Small intestine (tissue), 7 donors: Measurements from ENCODE around the gene RPS27A. TPM values are rescaled to one million over a fixed set of nuclear protein-coding genes. Genes with fewer than 3 reads are reported as not detected.
"Not testable (repeated sequence)": the region's sequence is repeated elsewhere in the genome, so short reads cannot be mapped to it uniquely, and the experiment has no call there.

Source experiments
- DNase-seq, 2 donors: peaks; one replicate each; pipeline versions ENCODE4 v3.0.0 to v3.0.0-alpha.2; 2013
- FAIRE-seq: peaks from 2 replicates; lab custom pipeline; 2012; peaks lifted over from hg19 to GRCh38; lab: Jason Lieb, UNC
- H3K27ac ChIP-seq, 3 donors: one replicate each; pipeline ENCODE4 v1.5.1; 2013; ENCODE audit warnings: low read length in 2 of 3, mild to moderate bottlenecking in 2 of 3, control low read depth in 1 of 3, inconsistent platforms in 1 of 3, low read depth in 1 of 3, moderate library complexity in 1 of 3
- H3K27me3 ChIP-seq, 3 donors: one replicate each; pipeline ENCODE4 v1.6.1; 2013; ENCODE audit warnings: low read length in 3 of 3, inconsistent platforms in 1 of 3; ENCODE audit not compliant: control insufficient read depth in 3 of 3, insufficient read depth in 3 of 3
- H3K36me3 ChIP-seq, 3 donors: one replicate each; pipeline ENCODE4 v1.6.1; 2013; ENCODE audit warnings: low read length in 3 of 3, inconsistent platforms in 1 of 3, low read depth in 1 of 3, mild to moderate bottlenecking in 1 of 3, moderate library complexity in 1 of 3; ENCODE audit not compliant: control insufficient read depth in 3 of 3, insufficient read depth in 2 of 3
- H3K4me1 ChIP-seq, 3 donors: one replicate each; pipeline ENCODE4 v1.6.1; 2013; ENCODE audit warnings: low read length in 2 of 3, inconsistent platforms in 1 of 3, low read depth in 1 of 3, mild to moderate bottlenecking in 1 of 3, moderate library complexity in 1 of 3; ENCODE audit not compliant: control insufficient read depth in 3 of 3, insufficient read depth in 2 of 3
- H3K4me3 ChIP-seq, 3 donors: one replicate each; pipeline ENCODE4 v1.5.1; 2013; ENCODE audit warnings: low read length in 3 of 3, control low read depth in 1 of 3, inconsistent platforms in 1 of 3, low read depth in 1 of 3, mild to moderate bottlenecking in 1 of 3, moderate library complexity in 1 of 3
- H3K9me3 ChIP-seq, 2 donors: one replicate each; pipeline ENCODE4 v1.6.1; 2013; ENCODE audit warnings: low read depth in 1 of 2, low read length in 1 of 2; ENCODE audit not compliant: control insufficient read depth in 2 of 2, insufficient read depth in 1 of 2
- WGBS, 3 donors: extraction: QIAGEN DNeasy Blood & Tissue Kit; methylation state at CpG; one replicate each; pipeline ENCODE4 v1.1.7; 2013; 5-methylcytosine and 5-hydroxymethylcytosine counted together
- polyA plus RNA-seq, 4 donors: library from polyadenylated mRNA; stranded (reverse) in 3 of 4; unstranded in 1 of 4; fragments of 200-250 nt in 3 of 4; fragments of 120-200 nt in 1 of 4; gene quantifications; one replicate each; pipeline versions ENCODE4 v1.2.1 to v1.2.3, GENCODE V29; 2013
- donor health status: healthy with polysubstance abuse.
- donor health status: control.
- donor health status: control.
- donor health status: Bipolar disorder and iron deficiency.
- donor health status: healthy.

RPS27A gene
- polyA plus RNA-seq, 4 donors, result 1,274 to 3,019 (median 2,371) TPM

DNA sequence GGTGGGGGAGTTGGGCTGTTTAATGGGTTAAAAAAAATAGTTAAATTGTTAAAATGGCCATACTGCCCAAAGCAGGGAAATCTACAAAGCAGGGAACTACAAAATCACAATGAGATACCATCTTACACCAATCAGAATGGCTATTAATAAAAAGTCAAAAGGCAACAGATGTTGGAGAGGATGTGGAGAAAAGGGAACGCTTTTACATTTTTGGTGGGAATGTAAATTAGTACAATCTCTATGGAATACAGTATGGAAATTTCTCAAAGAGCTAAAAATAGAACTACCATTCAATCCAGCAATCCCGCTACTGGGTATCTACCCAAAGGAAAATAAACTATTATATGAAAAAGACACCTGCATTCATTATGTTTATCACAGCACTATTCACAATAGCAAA, 27.5 kb upstream of the RPS27A start:
- DNase-seq, result no peak
- WGBS, 3 donors, result 95 to 100% (median 97%) methylated on average over 2 of the region's 2 CpGs
- no peak for FAIRE-seq

DNA sequence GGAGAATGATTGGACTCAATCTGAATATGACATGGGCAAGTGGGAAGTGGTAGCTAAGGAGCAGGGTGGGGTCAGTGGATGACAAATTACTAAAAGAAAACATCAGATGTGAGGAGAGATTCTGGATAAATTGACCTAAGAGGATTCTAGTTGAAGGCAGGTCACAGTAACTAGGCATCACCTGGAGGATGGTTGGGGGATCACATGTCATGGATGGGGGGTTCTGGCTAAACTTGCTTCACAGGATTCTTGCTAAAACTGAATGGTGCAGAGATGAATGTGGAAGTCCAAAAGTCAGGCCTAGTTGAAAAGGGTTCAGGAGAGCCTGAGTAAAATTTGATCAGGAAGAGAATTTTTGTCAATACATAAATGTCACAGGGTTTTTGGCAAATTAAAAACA, 18.7 kb upstream of the RPS27A start:
- DNase-seq (no peak), FAIRE-seq (no peak)
- Histone ChIP-seq H3K27me3 (no peaks in the 10 kb centered on the region), H3K36me3 (peaks cover 0 to 3% (median 0%) of the 10 kb centered on the region in 3 donors), H3K4me1 (no peaks in the 10 kb centered on the region), H3K9me3 (no peaks in the 10 kb centered on the region), H3K27ac (no peak overlapping the region), H3K4me3 (no peak overlapping the region)

More for the DNA sequence above, 27.5 kb upstream of the RPS27A start:
- peaks cover 0 to 4% (median 0%) of the 10 kb centered on the region in 3 donors for H3K36me3 ChIP-seq
- no peak overlapping the region for H3K4me3 ChIP-seq
- H3K27me3 ChIP-seq, result no peaks in the 10 kb centered on the region
- H3K4me1 ChIP-seq, result no peaks in the 10 kb centered on the region
- no peak overlapping the region for H3K27ac ChIP-seq
- H3K9me3 ChIP-seq, result peaks cover 0 to 8% of the 10 kb centered on the region in 2 donors

DNA sequence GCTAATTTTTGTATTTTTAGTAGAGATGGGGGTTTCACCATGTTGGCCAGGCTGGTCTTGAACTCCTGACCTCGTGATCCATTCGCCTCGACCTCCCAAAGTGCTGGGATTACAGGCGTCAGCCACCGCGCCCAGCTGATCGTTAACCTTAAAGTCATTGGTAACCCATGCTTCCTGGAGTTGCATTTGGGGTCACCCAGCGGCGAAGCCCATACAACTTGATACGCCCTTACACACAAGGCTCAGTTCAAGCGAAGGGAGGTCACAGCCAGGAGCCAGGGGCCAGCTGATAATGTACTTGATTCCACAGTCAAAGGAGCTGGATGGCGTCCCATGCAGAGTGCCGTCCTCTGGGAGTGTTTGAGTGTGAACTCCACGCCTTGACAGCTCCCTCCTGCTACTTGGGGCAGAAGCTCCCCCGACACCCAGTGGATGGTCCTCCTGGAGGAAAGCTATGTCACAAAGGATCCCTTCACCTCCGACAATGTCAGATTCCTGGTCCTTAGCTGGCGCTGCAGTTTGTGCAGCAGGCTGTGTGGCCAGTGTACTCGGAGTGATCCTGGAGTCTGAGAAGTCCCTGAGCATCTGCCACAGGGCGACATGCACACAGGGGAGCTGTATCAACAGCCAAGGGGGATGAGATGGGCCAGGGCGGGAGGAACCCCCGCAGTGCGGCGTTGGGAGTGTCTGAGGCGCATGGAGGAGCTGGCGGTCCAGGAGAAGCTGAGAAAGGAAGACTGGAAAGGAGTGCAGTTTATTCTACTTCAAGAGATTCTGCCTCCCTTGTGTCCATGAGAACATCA, 8.3 kb upstream of the RPS27A start:
- H3K4me3 ChIP-seq, result peak overlapping the region in 2 of 3 donors; percentile 59 to 90
- no peak for FAIRE-seq

DNA sequence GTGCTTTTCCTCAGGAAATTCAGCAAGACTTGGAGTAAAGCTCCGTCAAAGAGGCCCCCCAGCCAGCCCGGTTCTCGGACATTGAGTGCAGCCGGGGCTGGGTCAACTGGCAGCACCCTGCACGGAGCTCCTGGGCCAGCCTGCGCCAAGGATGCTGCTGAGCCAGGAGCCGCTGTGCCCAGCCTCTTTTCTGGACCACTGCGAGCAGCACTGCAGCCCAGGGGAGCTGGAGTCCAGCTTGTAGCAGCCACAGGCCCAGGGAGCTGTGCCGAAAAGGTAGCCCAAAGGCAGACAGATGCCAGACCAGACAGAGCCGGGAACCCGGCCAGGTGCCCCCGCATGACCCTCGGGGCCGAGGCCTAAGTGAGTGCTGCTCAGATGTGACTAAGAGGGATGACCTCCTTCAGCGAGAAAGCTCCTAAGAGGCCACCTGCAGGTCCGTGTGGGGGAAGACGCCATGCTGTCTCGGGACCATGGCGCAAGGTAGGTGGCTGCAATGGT, 7.7 kb upstream of the RPS27A start:
- FAIRE-seq (no peak), DNase-seq (no peak)
- H3K27ac ChIP-seq, result no peak overlapping the region

More for the DNA sequence above, 8.3 kb upstream of the RPS27A start:
- Histone ChIP-seq H3K27me3 (no peaks in the 10 kb centered on the region), H3K27ac (peak overlapping the region in 1 of 3 donors; percentile 99), H3K36me3 (peaks cover 0 to 14% (median 0%) of the 10 kb centered on the region in 3 donors), H3K9me3 (no peaks in the 10 kb centered on the region), H3K4me1 (peaks cover 0 to 4% (median 3%) of the 10 kb centered on the region in 3 donors)
- DNase-seq, result peak in 1 of 2 donors; percentile 15
- 82 to 85% (median 84%) methylated on average over 25 of the region's 25 CpGs for WGBS, 3 donors

DNA sequence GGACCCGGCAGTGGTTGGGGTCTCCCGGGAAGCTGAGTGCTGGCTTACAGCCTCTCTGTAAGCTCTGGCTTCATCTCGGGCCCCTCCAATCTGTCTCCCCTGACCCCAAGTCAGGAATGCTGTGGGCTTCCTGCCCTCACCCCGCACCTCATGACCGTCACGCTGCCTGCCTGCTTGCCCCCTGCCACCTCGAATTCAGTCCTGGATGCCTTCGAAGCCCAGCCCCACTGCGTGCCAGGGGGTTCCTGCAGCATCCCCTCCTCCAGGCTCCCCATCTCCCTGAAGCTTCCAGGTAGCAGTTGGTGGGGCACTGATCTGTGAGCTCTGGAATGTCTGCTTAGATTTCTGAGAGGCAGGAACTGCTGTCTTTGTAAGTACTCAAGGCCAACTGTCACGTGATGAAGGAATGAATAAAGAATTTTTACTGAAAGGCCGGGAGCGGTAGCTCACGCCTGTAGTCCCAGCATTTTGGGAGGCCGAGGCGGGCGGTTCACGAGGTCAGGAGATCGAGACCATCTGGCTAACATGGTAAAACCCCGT, 6.9 kb upstream of the RPS27A start:
- FAIRE-seq (no peak), DNase-seq (no peak)
- Histone ChIP-seq H3K4me3 (no peak overlapping the region), H3K9me3 (no peaks in the 10 kb centered on the region), H3K27me3 (no peaks in the 10 kb centered on the region), H3K27ac (no peak overlapping the region), H3K4me1 (peaks cover 3 to 4% (median 4%) of the 10 kb centered on the region in 3 donors), H3K36me3 (peaks cover 0 to 14% (median 0%) of the 10 kb centered on the region in 3 donors)
- 83 to 91% (median 90%) methylated on average over 19 of the region's 19 CpGs for WGBS, 3 donors

More for the DNA sequence above, 7.7 kb upstream of the RPS27A start:
- no peak overlapping the region for H3K4me3 ChIP-seq
- no peaks in the 10 kb centered on the region for H3K9me3 ChIP-seq
- H3K27me3 ChIP-seq, result no peaks in the 10 kb centered on the region
- WGBS, 3 donors, result 82 to 87% (median 85%) methylated on average over 16 to 19 of the region's 19 CpGs
- H3K36me3 ChIP-seq, result peaks cover 0 to 14% (median 0%) of the 10 kb centered on the region in 3 donors
- peaks cover 3 to 4% (median 3%) of the 10 kb centered on the region in 3 donors for H3K4me1 ChIP-seq

DNA sequence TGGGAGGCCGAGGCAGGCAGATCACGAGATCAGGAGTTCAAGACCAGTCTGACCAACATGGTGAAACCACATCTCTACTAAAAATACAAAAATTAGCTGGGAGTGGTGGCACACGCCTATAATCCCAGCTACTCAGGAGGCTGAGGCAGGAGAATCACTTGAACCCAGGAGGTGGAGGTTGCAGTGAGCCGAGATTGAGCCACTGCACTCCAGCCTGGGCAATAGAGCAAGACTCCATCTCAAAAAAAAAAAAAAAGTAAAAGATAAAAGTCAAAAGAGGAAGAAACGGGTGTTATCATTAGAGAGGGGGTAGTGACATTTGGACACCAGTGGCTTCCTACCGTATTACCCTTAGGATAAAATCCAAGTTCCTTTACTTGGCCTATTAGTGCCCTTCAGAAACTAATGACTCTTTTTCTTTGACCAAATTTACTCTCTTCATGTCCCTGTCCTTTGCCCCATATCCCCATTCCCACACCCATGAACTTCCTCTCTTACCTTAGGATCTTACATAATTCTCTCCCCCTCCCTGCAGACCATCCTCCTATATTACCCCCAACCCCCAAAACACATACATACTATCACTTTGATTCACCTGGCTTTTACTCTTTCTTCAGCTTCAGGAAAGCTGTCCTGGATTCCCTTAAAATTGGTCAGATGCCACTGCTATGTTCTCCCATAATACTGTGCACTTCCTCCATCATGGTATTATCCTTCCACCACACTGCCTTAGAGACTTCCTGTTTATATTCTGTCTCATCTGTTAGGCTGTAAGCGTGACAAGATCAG, 4.9 kb upstream of the RPS27A start:
- not testable (repeated sequence) for FAIRE-seq
- peaks cover 0 to 14% (median 0%) of the 10 kb centered on the region in 3 donors for H3K36me3 ChIP-seq
- 74 to 82% (median 78%) methylated on average over 6 to 7 of the region's 7 CpGs for WGBS, 3 donors

DNA sequence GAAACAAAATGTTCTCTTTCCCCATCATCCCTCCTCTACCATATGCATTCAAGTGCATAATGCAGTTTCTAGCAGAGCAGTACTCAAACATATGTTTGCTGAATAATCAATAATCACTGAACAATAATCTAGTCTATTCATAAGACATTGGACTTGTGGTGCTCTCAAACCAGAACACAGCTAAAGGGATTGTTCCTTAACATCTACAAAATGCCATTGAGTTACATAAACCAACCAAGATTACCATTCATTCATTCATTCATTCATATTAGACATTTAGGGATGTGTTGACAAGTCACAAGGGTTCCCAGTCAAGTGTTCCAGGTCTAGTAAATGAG, 4.3 kb upstream of the RPS27A start:
- Histone ChIP-seq H3K27ac (peak overlapping the region in 1 of 3 donors; percentile 61), H3K4me1 (peaks cover 0 to 5% (median 3%) of the 10 kb centered on the region in 3 donors), H3K4me3 (no peak overlapping the region), H3K27me3 (no peaks in the 10 kb centered on the region), H3K9me3 (no peaks in the 10 kb centered on the region), H3K36me3 (peaks cover 0 to 14% (median 0%) of the 10 kb centered on the region in 3 donors)
- no peak for FAIRE-seq
- DNase-seq, result no peak

More for the DNA sequence above, 4.9 kb upstream of the RPS27A start:
- not testable (repeated sequence) for H3K4me1 ChIP-seq, H3K27me3 ChIP-seq, H3K9me3 ChIP-seq, H3K4me3 ChIP-seq
- H3K27ac ChIP-seq, result peak overlapping the region in 1 of 3 donors; percentile 33
- peak in 1 of 2 donors; percentile 24 for DNase-seq

DNA sequence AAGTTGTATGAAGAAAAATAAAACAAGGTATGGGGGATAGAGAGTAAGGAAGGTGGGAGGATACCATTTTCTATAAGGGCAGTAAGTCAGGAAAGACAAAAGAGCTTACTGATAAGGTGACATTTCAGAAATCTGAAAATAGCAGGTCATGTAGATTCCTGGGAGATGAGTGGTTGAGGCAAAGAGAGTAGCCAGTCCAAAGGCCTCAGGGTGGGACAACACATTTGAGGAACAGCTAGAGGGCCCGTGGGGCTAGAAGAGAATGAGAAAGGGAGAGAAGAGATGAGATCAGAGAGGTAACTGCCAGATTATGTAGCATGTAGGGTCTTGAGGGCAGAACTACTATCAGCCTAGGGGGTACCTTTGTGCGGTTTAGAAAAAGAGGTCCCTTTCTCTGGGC, 3.3 kb upstream of the RPS27A start:
- no peaks in the 10 kb centered on the region for H3K9me3 ChIP-seq
- whole genome bisulfite sequencing, 3 donors, result 81 to 90% (median 86%) methylated on average over 2 of the region's 2 CpGs
- H3K4me1 ChIP-seq, result peaks cover 2 to 6% (median 4%) of the 10 kb centered on the region in 3 donors
- H3K36me3 ChIP-seq, result peaks cover 1 to 16% (median 1%) of the 10 kb centered on the region in 3 donors
- DNase-seq, result no peak
- H3K27ac ChIP-seq, result no peak overlapping the region
- no peak for FAIRE-seq
- no peaks in the 10 kb centered on the region for H3K27me3 ChIP-seq
- no peak overlapping the region for H3K4me3 ChIP-seq
